NCI-H1092 (cell line): ENCODE data around the gene ENOX1.

Experiments
- DNase-seq: peaks from one replicate; lab custom pipeline; 2025; lab: John Stamatoyannopoulos, UW

The ENOX1 gene

GRCh38 chr13:43608400-43609137, 178.2 kb downstream of the ENOX1 start:
- no peak for DNase-seq

- DNase-seq: no peak
These were observed 189.2 kb downstream of the ENOX1 start for GRCh38 chr13:43597599-43597945.

GRCh38 chr13:43596924-43597598, 189.7 kb downstream of the ENOX1 start:
- no peak for DNase-seq

GRCh38 chr13:43596006-43596405, 190.8 kb downstream of the ENOX1 start:
- no peak for DNase-seq

- no peak for DNase-seq
These were observed 199.4 kb downstream of the ENOX1 start for GRCh38 chr13:43587376-43587775.

GRCh38 chr13:43584751-43585150, 202.0 kb downstream of the ENOX1 start:
- DNase-seq: no peak

GRCh38 chr13:43583321-43583720, 203.5 kb downstream of the ENOX1 start:
- DNase-seq: no peak

GRCh38 chr13:43580280-43580679, 206.5 kb downstream of the ENOX1 start:
- no peak for DNase-seq

- no peak for DNase-seq
These were observed 207.5 kb downstream of the ENOX1 start for GRCh38 chr13:43579321-43579720.

GRCh38 chr13:43574605-43575004, 212.2 kb downstream of the ENOX1 start:
- no peak for DNase-seq

GRCh38 chr13:43573802-43574514, 212.8 kb downstream of the ENOX1 start:
- no peak for DNase-seq

GRCh38 chr13:43573361-43573740, 213.4 kb downstream of the ENOX1 start:
- DNase-seq: no peak

- no peak for DNase-seq
These were observed 214.0 kb downstream of the ENOX1 start for GRCh38 chr13:43572656-43573360.

- no peak for DNase-seq
These were observed 217.1 kb downstream of the ENOX1 start for GRCh38 chr13:43569658-43570057.

- no peak for DNase-seq
These were observed 219.2 kb downstream of the ENOX1 start for GRCh38 chr13:43567608-43568007.

GRCh38 chr13:43564952-43565351, 221.8 kb downstream of the ENOX1 start:
- DNase-seq: no peak

GRCh38 chr13:43561081-43561480, 225.7 kb downstream of the ENOX1 start:
- DNase-seq: no peak

- no peak for DNase-seq
These were observed 227.8 kb downstream of the ENOX1 start for GRCh38 chr13:43558939-43559338.

GRCh38 chr13:43558326-43558725, 228.4 kb downstream of the ENOX1 start:
- DNase-seq: no peak

GRCh38 chr13:43555667-43556066, 231.1 kb downstream of the ENOX1 start:
- no peak for DNase-seq

- DNase-seq: no peak
These were observed 234.8 kb downstream of the ENOX1 start for GRCh38 chr13:43551897-43552456.

GRCh38 chr13:43546816-43547215, 240.0 kb downstream of the ENOX1 start:
- no peak for DNase-seq
